PFSK-1 (cell line): ENCODE data around the gene SPPL2C.

ENCODE experiments used
- POLR2AphosphoS5 ChIP-seq: IDR thresholded peaks from 2 replicates; pipeline ENCODE4 v1.6.1; 2012; ENCODE audit warnings: low read depth, mild to moderate bottlenecking, control low read depth, low read length, moderate library complexity
- SIN3A ChIP-seq: IDR thresholded peaks from 2 replicates; pipeline ENCODE4 v1.6.1; 2012; ENCODE audit warnings: mild to moderate bottlenecking, low read length, moderate library complexity, borderline replicate concordance; ENCODE audit not compliant: insufficient read depth

GRCh38 chr17:45825792-45826191 is 18.9 kb upstream of the SPPL2C start:
- TF ChIP-seq SIN3A (no peak), POLR2AphosphoS5 (no peak)
